GM18907 (cell line): ENCODE measurements around the gene PEX5.
A peak's percentile ranks its signal among the peaks of the same experiment; 100 is the strongest.

ENCODE experiments used
- ATAC-seq: cut with Tn5 transposase; IDR thresholded peaks from one replicate; pipeline ENCODE4 v1.9.1; 2021; ENCODE audit warnings: mild to moderate bottlenecking, moderate library complexity; ENCODE audit not compliant: unreplicated experiment

PEX5 gene

DNA sequence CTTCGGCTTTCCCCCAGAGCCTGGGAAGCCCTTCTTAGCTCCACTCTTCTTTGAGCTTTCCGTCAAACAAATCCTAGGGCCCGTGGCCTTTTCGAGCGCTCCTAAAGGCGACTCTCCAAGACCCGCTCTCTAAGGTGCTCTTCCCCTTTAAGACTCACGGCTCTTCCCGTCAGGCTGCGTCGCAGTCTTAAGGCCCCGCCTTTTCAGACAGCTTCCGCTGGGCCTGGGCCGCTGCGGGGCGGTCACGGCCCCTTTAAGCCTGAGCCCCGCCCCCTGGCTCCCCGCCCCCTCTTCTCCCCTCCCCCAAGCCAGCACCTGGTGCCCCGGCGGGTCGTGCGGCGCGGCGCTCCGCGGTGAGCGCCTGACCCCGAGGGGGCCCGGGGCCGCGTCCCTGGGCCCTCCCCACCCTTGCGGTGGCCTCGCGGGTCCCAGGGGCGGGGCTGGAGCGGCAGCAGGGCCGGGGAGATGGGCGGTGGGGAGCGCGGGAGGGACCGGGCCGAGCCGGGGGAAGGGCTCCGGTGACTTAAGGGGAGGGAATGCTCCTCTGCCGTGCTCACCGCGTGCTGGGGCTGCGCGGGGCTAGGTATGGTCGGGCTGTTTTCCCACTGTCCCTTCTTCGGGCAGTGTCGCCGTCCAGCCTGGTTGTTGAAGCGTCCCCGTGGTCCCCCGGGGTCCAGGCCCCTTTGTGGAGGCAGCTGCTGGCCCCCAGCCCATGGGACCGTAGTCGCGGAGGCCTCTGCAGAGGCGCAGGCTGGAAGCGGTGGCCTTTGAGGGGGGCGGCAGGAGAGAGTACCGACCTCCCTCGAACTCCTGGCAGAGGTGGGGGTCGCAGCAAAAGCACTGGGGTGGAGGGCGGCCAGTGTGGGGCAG is at the start of gene PEX5:
TSS of gene PEX5 (plus strand) at position 289 of the 870 bp plus-strand sequence. CDS start 692 bp downstream, outside the sequence.
- peak; percentile 95 for ATAC-seq

DNA sequence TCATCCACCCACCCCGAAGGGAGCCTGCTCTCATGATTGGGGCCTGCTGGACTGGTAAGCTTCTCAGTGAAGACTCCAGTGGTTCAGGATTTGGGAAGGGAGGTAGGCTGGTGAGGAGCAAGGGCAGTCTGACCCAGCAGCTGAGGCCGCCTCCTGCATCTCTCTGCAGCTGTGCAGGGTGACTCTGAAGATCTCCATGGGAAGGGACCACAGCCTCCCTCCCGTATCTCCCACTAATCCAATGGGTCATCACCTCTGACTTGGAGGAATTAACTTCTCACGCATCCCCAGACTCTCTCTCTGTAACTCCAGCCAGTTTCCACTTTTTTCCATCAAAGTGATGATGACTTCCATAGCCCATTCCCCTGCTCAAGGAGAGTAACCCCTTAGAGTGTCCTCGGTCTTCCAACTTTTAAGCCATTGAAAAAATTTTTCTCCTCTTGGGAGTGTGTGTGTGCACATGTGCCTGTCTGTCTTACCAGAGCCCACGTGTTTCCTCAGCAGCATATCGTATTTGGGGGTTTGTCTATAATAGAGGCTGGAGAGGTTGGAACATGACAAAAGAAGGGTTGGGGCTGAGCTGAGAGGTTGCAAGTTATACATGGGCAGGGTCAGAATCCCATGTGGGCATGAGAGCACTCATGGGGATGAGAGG is 48.0 kb upstream of the PEX5 start:
- no peak for ATAC-seq

DNA sequence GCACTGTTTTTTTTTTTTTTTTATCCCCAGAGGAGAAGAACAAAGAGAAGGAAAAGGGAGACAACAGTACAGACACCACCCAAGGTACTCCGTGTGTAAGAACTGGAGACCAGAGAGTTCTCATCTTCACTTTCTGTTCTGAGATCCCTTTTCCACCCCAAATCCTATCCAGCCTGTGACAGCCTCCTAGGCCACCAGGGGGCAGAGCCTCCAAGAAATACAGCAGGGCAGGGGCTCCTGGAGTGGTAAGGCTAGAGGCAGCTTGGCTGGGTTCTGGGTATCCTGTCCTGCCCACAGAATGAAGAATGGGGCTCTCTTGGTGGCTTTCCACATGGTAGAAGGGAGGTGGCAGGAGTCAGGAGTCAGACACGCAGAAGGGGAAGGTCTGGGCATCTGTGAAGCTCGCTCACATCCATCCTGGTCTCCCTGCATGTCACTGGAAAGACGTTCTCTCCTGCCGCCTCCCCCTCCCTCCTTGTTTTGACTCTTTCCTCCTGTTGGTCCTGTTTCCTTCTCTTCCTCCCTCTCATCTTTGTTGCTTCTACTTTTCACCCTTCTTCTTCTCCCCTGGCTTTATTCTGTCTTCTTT is 47.3 kb upstream of the PEX5 start:
- no peak for ATAC-seq

DNA sequence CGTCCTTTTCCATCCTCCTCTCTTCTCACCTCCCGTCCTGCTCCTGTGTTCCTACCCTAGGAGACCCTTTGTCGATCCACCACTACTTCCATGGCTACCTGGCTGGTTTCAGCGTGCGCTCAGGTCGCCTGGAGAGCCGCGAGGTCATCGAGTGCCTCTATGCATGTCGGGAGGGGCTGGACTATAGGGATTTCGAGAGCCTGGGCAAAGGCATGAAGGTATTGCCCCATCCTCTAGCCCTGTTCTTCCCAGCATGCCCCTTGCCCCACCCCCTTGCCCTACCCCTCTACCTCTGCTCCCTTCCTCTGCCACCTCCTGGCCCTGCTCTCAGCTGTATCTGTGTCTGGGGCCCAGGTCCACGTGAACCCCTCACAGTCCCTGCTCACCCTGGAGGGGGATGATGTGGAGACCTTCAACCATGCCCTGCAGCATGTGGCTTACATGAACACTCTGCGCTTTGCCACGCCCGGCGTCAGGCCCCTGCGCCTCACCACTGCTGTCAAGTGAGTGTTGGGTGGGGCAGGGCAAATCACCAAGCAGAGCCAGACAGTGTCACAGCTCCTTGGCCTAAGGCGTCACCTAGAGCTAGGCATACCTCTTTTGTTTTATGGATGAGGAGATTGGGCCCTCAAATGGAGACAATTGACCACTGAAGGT is 46.5 kb upstream of the PEX5 start:
- ATAC-seq = no peak

DNA sequence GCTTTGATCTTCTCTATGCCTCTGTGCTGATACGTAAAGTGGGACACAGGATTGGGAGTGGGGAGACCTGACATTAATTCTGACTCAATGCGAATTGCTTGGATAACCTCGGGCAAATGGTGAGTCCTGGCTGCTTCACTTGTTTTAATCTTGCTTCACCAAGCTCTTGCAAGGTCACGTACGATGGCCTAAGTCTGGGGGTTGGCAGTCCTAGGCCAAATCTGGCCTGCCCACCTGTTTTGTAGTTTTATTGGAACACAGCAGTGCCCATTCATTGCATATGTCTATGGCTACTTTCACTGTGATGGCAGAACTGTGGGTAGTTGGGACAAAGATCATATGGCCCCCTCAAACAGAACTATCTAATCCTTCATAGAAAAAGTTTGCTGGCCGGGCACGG is 45.9 kb upstream of the PEX5 start:
- ATAC-seq = no peak

DNA sequence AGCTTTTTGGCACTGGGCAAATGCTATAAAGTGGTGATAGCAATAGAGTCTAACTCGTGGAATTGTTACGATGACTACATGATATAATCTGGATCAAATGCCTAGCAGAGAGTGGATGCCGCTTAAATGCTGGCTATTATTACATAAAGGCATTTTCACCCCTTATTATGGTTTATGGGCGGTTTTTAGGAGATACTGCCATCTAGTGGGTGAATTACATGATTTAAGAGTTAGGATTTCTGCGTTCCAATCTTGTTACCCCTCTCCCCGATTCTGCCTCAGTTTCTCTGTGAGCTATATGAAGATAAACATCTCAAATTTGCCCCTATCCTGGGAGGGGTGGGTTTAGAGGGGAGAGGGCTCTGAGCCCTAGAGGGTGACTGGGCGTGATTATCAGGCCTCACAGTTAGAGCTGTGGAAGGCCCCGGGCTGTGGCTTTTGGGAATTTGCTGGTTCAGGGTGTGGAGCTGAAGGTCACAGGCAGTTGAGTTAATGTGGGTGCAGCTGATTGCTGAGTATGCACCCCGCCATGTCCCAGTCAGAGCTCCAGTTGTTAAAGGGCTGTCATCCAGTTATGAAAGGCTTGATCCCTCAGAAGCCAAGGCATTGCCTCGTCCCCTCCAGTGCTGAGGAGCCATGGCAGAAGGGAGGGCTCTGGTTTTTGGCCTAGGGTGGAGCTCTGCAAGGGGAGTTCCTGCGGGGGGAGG is 44.9 kb upstream of the PEX5 start:
- ATAC-seq = no peak

DNA sequence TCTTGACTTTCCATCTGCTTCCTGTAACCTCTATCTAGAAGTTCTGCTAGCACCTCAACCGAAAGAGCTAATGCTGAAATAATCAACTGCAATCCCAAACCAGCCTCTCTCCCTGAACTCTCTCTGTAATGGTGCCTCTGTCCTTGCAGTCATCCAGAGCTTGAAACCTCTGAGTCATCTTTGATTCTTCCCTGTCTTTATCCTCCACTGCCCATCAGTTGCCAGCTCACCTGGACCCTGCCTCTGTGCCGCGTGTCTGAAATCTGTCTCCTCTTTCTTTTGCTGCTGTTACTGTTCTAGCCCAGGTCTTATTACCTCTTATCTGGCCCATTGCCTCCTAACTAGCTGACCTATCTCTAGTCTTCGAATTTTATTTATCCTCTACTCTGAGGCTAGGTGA is 43.8 kb upstream of the PEX5 start:
- ATAC-seq = no peak

DNA sequence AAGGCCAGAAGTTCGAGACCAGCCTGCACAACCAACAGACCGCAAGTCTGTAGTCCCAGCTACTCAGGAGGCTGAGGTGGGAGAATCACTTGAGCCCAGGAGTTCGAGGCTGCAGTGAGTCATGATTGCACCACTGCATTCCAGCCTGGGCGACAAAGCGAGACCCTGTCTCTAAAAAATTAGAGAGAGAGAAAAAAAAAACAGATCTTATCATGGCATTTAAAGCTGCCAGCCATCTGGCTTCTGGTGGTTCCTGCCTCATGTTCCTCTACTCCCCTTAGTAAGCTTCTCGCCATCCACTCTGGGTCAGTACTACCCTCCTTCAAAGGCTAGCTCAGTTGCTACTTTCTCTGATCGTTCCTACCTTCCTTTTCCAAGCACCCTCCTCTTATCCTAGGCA is 43.3 kb upstream of the PEX5 start:
- ATAC-seq = no peak

DNA sequence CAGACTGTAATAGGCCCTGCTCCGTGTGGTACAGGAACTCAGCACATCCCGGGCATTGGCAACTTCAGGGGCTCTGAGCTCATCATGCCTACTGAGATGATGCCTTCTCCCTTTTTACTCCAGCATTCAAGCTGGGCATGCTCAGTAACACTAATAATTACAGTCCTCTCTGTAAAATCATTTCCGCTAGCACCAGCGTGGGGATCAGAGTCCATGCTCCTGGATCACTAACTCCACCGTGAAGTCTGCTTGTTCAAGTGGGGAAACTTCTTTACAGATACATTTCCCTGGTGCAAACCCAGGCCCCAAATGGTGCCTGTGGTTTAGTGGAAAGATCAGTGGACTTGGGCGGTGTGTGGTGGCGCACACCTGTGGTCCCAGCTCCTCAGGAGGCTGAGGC is 42.6 kb upstream of the PEX5 start:
- no peak for ATAC-seq

DNA sequence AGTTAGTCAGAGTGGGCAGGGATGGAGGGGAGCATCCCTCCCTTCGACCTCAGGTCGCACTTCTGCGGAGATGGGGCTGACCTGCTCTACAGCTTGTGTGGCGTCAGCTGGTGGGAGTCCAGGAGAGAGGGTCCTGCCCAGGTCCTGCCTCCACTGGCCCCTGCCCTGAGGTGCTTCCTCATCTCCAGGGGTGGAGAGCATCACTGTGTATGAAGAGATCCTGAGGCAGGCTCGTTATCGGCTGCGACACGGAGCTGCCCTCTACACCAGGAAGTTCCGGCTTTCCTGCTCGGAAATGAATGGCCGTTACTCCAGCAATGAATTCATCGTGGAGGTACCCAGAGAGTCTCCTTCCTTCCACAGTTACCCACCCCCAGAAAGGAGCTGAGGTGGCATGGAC is 39.1 kb upstream of the PEX5 start:
- no peak for ATAC-seq

DNA sequence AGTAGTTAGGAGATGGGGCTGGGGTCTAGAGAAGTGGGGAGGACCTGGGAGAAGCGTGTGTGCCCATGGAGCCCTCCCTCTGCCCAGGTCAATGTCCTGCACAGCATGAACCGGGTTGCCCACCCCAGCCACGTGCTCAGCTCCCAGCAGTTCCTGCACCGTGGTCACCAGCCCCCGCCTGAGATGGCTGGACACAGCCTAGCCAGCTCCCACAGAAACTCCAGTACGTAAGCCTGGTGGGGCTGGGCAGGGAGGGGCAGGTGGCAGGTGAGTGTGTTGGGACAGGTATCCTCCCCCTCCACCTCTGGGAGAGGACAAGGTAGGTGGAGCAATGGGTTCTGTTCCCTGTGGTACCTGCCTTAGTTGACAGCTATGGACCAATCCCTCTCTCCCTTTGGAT is 38.6 kb upstream of the PEX5 start:
- no peak for ATAC-seq

DNA sequence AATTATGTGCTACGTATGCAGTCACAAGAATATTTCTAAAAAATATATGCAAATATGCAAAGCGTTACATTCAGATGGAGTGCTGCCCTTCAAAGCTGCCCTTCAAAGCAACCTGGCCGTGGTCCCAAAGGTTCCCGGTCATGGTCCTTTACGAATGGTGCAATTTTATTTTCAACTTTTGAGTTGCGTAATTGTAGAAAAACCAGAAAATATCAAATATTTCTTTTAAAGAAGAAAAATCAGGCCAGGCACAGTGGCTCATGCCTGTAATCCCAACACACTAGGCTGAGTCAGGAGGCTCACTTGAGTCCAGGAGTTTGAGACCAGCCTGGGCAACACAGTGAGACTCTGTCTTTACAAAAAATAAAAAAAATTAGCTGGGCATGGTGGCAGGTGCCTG is 38.0 kb upstream of the PEX5 start:
- no peak for ATAC-seq

DNA sequence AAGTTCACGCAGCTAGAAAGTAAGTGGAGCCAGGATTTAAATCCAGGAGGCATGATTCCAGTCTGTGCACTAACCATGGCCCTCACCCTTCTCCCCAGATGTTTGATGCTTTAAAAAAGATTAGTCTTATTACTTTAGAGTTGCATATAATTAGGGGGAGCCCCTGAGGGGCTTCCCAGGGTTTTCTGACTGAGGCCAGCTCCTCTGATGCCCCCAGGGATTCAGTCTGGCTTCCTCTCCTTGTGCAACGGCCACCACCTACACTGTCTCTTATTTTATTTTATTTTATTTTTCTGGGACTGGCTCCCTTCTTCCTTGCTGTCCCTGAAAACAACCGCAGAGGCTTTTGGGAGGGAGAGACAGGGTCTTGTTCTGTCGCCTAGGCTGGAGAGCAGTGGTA is 36.7 kb upstream of the PEX5 start:
- no peak for ATAC-seq

DNA sequence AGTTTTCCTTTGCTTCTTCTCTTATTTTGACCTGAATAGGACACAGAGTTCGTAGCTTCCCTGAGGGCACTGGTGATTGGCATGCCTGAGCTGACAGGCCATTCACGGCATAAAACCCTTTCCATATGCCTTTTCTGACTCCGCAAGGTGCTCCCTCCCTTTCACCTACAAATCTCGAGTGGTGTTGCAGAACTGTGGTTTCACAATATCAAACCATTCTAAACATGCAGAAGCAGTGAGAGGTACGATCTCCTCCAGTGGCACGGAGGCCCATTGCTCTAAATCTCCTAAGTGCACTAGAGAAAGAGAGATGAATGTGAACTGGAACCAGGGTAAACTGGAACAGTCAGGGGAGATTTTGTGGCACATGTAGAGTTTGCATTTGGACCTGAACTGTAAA is 35.4 kb upstream of the PEX5 start:
- no peak for ATAC-seq

DNA sequence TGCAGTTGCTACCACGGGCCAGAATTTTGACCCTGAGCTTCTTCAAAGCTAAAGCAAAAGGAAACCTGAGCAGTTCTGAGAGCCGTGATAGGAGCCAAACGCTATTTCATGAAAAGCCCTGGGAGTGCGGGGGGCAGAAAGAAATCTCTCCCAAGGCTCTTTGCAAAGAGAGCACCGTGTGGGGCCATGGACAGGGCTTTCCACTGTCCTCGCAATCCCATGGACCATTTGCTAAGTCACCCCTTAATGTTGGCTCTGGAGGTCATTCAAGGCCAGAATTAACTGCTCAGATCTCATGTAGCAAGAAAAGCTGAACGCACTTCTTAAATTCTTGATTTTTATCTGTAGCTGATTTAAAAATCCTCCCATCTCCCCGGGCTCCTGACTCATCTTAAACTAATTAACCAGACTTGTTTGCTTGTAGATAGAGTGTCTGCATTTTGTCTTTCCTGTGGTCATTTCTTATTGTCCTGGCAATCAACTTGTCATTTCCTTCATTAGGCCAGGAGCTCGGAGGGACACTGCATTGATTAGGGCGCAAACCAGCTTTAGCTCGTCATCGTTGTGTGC is 34.5 kb upstream of the PEX5 start:
- no peak for ATAC-seq

DNA sequence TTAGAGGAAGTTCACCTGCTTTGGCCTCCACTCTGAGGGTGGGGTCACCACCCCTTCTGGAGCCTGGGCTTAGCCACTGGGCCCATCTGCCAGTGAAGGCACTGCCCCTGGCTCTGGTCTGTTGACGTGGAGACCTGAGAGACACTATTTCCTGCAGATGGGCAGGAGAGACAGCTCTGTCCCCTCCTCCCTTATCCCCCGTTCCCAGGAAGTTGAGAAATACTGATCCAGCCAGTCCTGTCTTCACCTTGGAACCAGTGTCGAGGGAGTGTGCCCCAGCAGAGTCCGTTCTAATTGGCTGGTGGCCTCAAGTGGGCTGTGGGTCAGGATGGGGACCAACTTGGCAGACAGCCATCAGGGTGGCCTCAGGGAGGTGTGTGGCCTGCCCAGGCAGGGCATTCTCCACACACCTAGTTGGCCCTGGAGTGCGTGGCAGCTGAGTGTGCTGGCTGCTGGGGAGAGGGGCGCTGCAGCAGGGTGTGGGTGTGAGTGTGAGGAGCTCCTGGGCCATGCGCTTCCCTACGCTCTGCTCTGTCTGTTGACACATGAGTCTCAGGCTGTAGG is 33.9 kb upstream of the PEX5 start:
- ATAC-seq = no peak

DNA sequence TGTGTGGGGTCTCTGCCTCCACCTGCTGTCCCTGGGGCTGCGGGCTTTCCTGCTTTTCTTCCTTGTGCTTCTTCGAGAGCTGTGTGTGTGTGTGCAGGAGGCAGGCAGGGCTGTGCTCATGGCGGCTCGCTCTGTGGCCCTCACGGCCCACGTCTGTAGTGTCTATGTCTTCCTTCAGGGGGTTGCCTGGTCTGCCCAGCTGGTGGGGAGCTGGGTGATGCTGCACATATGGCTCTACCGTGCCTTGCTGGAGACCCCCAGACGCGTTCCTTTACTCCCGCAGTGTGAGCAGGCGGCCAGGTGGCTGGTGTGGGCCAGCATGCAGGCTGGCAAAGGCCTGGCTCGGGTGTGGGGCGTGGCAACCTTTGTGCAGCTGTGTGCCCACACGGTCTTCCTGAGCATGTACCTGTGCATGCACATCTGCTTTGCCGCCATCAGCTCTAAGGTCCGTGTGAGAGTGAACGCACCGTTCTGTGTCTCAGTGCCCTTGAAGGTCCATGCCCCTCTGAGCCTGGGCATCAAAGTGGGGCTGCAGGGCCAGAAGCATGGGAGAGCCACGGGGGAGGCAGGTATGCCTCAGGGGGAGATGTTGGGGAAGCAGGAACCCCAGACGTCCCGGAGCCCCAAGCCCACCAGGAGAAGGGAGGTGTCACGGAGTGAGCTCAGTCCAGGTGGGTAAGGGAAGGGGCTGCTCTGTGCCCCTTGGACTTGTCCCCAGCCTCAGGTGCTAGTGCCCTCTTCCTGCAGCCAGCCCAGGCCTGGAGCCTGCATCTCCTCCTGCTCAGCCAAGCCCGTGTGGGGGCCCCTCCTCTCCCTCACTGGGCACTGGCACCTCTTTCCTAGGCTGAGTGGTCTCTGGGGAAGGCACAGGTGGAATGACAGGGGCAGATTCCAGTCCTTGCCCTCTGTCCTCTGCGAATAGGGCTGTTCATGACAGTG is 33.0 kb upstream of the PEX5 start:
- no peak for ATAC-seq

DNA sequence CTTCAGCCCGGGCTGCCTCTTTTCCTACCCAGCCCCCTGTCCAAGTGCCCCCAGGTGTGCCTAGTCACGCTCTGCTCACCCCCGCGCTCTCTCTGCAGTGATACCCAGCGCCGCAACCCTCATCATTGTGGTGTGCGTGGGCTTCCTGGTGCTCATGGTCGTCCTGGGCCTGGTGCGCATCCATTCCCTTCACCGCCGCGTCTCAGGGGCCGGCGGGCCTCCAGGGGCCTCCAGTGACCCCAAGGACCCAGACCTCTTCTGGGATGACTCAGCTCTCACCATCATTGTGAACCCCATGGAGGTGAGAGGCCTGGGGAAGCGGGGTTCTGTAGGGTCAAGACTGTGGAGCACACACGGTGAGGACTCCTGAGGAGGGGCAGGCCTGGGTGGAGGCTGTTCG is 32.1 kb upstream of the PEX5 start:
- ATAC-seq = no peak
